ENCODE results near the gene ABRACL.

The ABRACL gene

DNA sequence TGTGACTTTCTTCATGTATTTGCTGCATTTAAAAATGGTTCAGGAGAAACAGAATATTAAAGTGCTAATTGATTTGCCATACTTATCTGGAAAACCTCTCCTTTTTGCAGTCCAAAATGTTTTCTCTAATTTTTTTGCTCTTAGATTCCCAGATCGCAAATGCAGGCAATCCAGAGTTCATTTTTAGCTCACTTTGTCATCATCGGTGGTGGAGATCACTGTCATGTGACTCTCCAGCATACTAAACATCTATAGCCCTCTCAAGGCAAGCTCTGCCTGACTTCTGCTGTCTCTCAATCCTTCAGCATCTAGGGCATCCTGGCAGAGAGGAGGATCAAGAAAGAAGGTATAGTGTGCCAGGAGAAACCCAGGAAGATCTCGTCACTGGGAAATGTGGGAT lies 24.8 kb downstream of the ABRACL start:
- Histone ChIP-seq H3K27ac (ENCODE audit: insufficient read depth in 1 of 2, low read depth in 1 of 2, low read length in 2 of 2, poor library complexity in 1 of 2, severe bottlenecking in 2 of 2) (no peak overlapping the region), H3K4me1 (ENCODE audit: control extremely low read depth in 1 of 4, control insufficient read depth in 4 of 4, insufficient read depth in 4 of 4, low read length in 3 of 4) (no peaks in the 10 kb centered on the region), H3K36me3 (ENCODE audit: control insufficient read depth in 4 of 4, insufficient read depth in 4 of 4, low read length in 3 of 4) (no peaks in the 10 kb centered on the region), H3K27me3 (replicated peaks in 2 of 5; ENCODE audit: control insufficient read depth in 4 of 5, insufficient read depth in 5 of 5, low read length in 4 of 5) (no peaks in the 10 kb centered on the region), H3K9me3 (ENCODE audit: control extremely low read depth in 1 of 5, control insufficient read depth in 4 of 5, insufficient read depth in 2 of 5, low read depth in 1 of 5, low read length in 4 of 5) (no peaks in the 10 kb centered on the region), H3K4me3 (ENCODE audit: control insufficient read depth in 1 of 7, extremely low read depth in 1 of 7, insufficient read depth in 4 of 7, low read depth in 2 of 7, low read length in 6 of 7) (no peak overlapping the region)
- 100% methylated on average over 2 of the region's 3 CpGs for WGBS (ENCODE audit: insufficient coverage)
- CTCF ChIA-PET, result interaction anchor here (1.0 to 1.7 kb wide), 2 partner anchors 9 to 13 kb away, joined by 3 to 5 read pairs; no protein-coding TSS in a partner anchor
- DNase-seq, result no peak
- POLR2A ChIA-PET, result no interaction called here

DNA sequence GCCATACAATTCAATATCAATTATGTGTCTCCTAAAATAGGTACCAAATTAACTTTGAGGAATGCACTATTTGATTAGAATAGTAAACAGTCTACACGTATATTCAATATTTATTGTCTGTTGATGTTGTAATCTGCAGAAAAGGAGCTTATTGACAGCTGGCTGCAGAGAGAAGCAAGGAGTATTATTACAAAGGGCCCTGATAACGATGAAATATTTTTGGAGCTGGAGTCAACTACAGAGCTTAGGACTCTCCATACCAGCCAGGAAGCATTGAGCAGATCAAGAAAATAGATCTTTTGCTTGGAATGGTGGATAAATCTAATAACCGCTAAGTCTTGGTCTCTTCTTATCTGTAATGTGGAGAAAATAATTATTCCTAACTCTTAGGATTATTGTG lies 25.5 kb downstream of the ABRACL start:
- 100% methylated on average over 1 of the region's 3 CpGs for WGBS (ENCODE audit: insufficient coverage)
- DNase-seq, result no peak
- Histone ChIP-seq H3K4me3 (ENCODE audit: control insufficient read depth in 1 of 7, extremely low read depth in 1 of 7, insufficient read depth in 4 of 7, low read depth in 2 of 7, low read length in 6 of 7) (no peak overlapping the region), H3K9me3 (ENCODE audit: control extremely low read depth in 1 of 5, control insufficient read depth in 4 of 5, insufficient read depth in 2 of 5, low read depth in 1 of 5, low read length in 4 of 5) (no peaks in the 10 kb centered on the region), H3K4me1 (ENCODE audit: control extremely low read depth in 1 of 4, control insufficient read depth in 4 of 4, insufficient read depth in 4 of 4, low read length in 3 of 4) (no peaks in the 10 kb centered on the region), H3K36me3 (ENCODE audit: control insufficient read depth in 4 of 4, insufficient read depth in 4 of 4, low read length in 3 of 4) (no peaks in the 10 kb centered on the region), H3K27ac (ENCODE audit: insufficient read depth in 1 of 2, low read depth in 1 of 2, low read length in 2 of 2, poor library complexity in 1 of 2, severe bottlenecking in 2 of 2) (no peak overlapping the region), H3K27me3 (replicated peaks in 2 of 5; ENCODE audit: control insufficient read depth in 4 of 5, insufficient read depth in 5 of 5, low read length in 4 of 5) (no peaks in the 10 kb centered on the region)
- POLR2A ChIA-PET, result no interaction called here
- CTCF ChIA-PET, result interaction anchor here (1.0 to 1.7 kb wide), 2 partner anchors 10 to 13 kb away, joined by 3 to 5 read pairs; no protein-coding TSS in a partner anchor

DNA sequence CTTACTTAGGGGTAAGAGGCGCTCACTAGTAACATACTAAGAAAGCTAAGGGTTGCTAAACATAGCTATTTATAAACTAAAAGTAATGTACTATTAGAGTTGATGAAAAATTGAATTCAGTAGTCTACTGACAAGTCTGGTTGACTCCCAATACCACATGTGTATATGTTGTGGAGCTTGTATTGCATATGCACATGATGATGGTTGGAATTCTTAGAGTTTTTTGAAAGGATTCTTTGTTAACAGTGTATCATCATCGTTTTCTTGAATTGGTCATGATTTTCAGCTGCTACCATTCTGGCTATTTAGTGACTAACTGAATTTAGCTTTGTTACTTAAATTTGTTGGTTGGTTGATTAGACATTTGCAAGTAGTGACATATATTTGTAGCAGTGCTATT lies 27.2 kb downstream of the ABRACL start:
- ChIA-PET POLR2A (no interaction called here), CTCF (interaction anchor here (1.0 to 1.1 kb wide), 2 partner anchors 13 to 625 kb away, joined by 3 read pairs; no protein-coding TSS in a partner anchor)
- DNase-seq, result no peak
- H3K27me3 ChIP-seq (replicated peaks in 2 of 5; ENCODE audit: control insufficient read depth in 4 of 5, insufficient read depth in 5 of 5, low read length in 4 of 5), result no peaks in the 10 kb centered on the region
- H3K9me3 ChIP-seq (ENCODE audit: control extremely low read depth in 1 of 5, control insufficient read depth in 4 of 5, insufficient read depth in 2 of 5, low read depth in 1 of 5, low read length in 4 of 5), result no peaks in the 10 kb centered on the region
- no peak overlapping the region for H3K4me3 ChIP-seq (ENCODE audit: control insufficient read depth in 1 of 7, extremely low read depth in 1 of 7, insufficient read depth in 4 of 7, low read depth in 2 of 7, low read length in 6 of 7)
- no peaks in the 10 kb centered on the region for H3K36me3 ChIP-seq (ENCODE audit: control insufficient read depth in 4 of 4, insufficient read depth in 4 of 4, low read length in 3 of 4)
- H3K27ac ChIP-seq (ENCODE audit: insufficient read depth in 1 of 2, low read depth in 1 of 2, low read length in 2 of 2, poor library complexity in 1 of 2, severe bottlenecking in 2 of 2), result no peak overlapping the region
- 100% methylated on average over 1 of the region's 2 CpGs for WGBS (ENCODE audit: insufficient coverage)
- H3K4me1 ChIP-seq (ENCODE audit: control extremely low read depth in 1 of 4, control insufficient read depth in 4 of 4, insufficient read depth in 4 of 4, low read length in 3 of 4), result no peaks in the 10 kb centered on the region

DNA sequence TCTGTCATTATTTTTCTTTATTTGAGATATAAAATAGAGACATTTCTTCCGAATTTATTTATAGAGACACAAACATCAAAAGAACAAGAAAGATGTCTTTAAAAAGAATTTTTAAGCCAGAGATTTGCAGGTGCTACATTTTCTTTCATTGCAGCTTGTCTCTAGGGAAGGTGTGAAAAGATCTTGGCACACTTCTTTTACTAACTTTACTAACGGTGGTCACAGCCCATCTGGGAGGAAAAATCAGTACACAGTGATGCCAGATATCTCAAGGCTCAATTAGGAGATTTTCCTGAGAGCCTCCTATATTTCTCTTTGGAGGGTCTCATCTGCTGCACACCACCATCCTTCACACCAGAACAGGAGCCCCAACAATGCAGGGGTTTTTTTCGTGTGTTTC lies 29.5 kb downstream of the ABRACL start:
- Histone ChIP-seq H3K27ac (ENCODE audit: insufficient read depth in 1 of 2, low read depth in 1 of 2, low read length in 2 of 2, poor library complexity in 1 of 2, severe bottlenecking in 2 of 2) (no peak overlapping the region), H3K9me3 (ENCODE audit: control extremely low read depth in 1 of 5, control insufficient read depth in 4 of 5, insufficient read depth in 2 of 5, low read depth in 1 of 5, low read length in 4 of 5) (no peaks in the 10 kb centered on the region), H3K27me3 (replicated peaks in 2 of 5; ENCODE audit: control insufficient read depth in 4 of 5, insufficient read depth in 5 of 5, low read length in 4 of 5) (no peaks in the 10 kb centered on the region), H3K36me3 (ENCODE audit: control insufficient read depth in 4 of 4, insufficient read depth in 4 of 4, low read length in 3 of 4) (no peaks in the 10 kb centered on the region), H3K4me3 (ENCODE audit: control insufficient read depth in 1 of 7, extremely low read depth in 1 of 7, insufficient read depth in 4 of 7, low read depth in 2 of 7, low read length in 6 of 7) (no peak overlapping the region), H3K4me1 (ENCODE audit: control extremely low read depth in 1 of 4, control insufficient read depth in 4 of 4, insufficient read depth in 4 of 4, low read length in 3 of 4) (no peaks in the 10 kb centered on the region)
- DNase-seq, result no peak
- ChIA-PET CTCF (no interaction called here), POLR2A (no interaction called here)
- WGBS (ENCODE audit: insufficient coverage), result 100% methylated on average over 1 of the region's 3 CpGs

DNA sequence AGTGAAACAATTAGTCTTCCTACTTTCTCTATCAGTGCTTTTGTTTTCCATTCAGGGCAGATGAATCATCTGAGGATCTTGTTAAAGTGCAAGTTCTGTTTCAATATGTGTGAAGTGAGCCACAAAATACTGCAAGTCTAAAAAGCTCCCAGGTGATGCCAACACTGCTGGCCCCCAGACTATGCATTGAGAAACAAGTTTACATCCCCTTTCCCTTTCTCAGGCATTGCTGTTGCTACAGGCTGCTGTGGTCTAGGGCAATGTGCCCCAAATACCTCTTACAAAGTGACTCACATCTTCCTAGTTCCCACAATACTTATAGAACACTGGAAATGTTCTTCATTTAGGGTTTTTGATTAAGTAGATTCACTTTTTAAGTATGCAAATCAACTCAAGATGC lies 31.8 kb downstream of the ABRACL start:
- ChIA-PET CTCF (no interaction called here), POLR2A (no interaction called here)
- DNase-seq, result peak in 2 of 3 donors; percentile 31 to 44

DNA sequence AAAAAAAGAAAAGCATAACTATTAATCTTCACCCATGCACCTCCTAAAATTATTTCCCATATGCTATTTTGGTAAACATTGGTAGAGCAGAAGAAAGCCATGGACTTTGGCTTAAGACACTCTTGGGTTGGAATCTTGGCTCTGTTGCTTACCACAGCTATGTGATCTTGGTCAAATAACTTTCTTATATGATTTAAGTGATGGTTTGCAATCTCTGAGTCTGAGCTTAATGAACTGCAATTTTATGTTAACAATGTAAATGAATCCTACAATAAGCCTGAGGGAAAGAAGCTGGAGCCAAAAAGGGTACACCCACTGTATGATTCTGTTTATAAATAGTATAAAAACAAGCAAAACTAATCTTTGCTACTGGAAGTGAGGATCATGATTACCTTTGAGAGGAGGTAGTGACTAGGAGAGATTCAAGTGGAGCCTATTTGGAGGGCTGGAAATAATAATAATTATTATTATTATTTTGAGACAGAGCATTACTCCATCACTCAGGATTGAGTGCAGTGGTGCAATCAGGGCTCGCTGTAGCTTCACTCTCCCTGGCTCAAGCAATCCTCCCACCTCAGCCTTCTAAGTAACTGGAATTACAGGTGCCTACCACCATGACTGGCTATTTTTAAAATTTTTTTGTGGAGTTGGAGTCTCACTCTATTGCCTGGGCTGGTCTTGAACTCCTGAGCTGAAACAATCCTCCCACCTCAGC lies 34.5 kb downstream of the ABRACL start:
- Histone ChIP-seq H3K4me3 (ENCODE audit: control insufficient read depth in 1 of 7, extremely low read depth in 1 of 7, insufficient read depth in 4 of 7, low read depth in 2 of 7, low read length in 6 of 7) (no peak overlapping the region), H3K36me3 (ENCODE audit: control insufficient read depth in 4 of 4, insufficient read depth in 4 of 4, low read length in 3 of 4) (no peaks in the 10 kb centered on the region), H3K27ac (ENCODE audit: insufficient read depth in 1 of 2, low read depth in 1 of 2, low read length in 2 of 2, poor library complexity in 1 of 2, severe bottlenecking in 2 of 2) (no peak overlapping the region), H3K27me3 (replicated peaks in 2 of 5; ENCODE audit: control insufficient read depth in 4 of 5, insufficient read depth in 5 of 5, low read length in 4 of 5) (no peaks in the 10 kb centered on the region), H3K9me3 (ENCODE audit: control extremely low read depth in 1 of 5, control insufficient read depth in 4 of 5, insufficient read depth in 2 of 5, low read depth in 1 of 5, low read length in 4 of 5) (no peaks in the 10 kb centered on the region), H3K4me1 (ENCODE audit: control extremely low read depth in 1 of 4, control insufficient read depth in 4 of 4, insufficient read depth in 4 of 4, low read length in 3 of 4) (no peaks in the 10 kb centered on the region)
- no peak for DNase-seq
- WGBS (ENCODE audit: insufficient coverage), result 100% methylated on average over 1 of the region's 1 CpG
- ChIA-PET CTCF (interaction anchor here (0.6 kb wide), 1 partner anchor 26 kb away, joined by 3 read pairs; no protein-coding TSS in a partner anchor), POLR2A (no interaction called here)

More for the DNA sequence above, 31.8 kb downstream of the ABRACL start:
- Histone ChIP-seq H3K9me3 (ENCODE audit: control extremely low read depth in 1 of 5, control insufficient read depth in 4 of 5, insufficient read depth in 2 of 5, low read depth in 1 of 5, low read length in 4 of 5) (no peaks in the 10 kb centered on the region), H3K27me3 (replicated peaks in 2 of 5; ENCODE audit: control insufficient read depth in 4 of 5, insufficient read depth in 5 of 5, low read length in 4 of 5) (no peaks in the 10 kb centered on the region), H3K4me3 (ENCODE audit: control insufficient read depth in 1 of 7, extremely low read depth in 1 of 7, insufficient read depth in 4 of 7, low read depth in 2 of 7, low read length in 6 of 7) (no peak overlapping the region), H3K27ac (ENCODE audit: insufficient read depth in 1 of 2, low read depth in 1 of 2, low read length in 2 of 2, poor library complexity in 1 of 2, severe bottlenecking in 2 of 2) (no peak overlapping the region), H3K4me1 (ENCODE audit: control extremely low read depth in 1 of 4, control insufficient read depth in 4 of 4, insufficient read depth in 4 of 4, low read length in 3 of 4) (no peaks in the 10 kb centered on the region), H3K36me3 (ENCODE audit: control insufficient read depth in 4 of 4, insufficient read depth in 4 of 4, low read length in 3 of 4) (no peaks in the 10 kb centered on the region)

DNA sequence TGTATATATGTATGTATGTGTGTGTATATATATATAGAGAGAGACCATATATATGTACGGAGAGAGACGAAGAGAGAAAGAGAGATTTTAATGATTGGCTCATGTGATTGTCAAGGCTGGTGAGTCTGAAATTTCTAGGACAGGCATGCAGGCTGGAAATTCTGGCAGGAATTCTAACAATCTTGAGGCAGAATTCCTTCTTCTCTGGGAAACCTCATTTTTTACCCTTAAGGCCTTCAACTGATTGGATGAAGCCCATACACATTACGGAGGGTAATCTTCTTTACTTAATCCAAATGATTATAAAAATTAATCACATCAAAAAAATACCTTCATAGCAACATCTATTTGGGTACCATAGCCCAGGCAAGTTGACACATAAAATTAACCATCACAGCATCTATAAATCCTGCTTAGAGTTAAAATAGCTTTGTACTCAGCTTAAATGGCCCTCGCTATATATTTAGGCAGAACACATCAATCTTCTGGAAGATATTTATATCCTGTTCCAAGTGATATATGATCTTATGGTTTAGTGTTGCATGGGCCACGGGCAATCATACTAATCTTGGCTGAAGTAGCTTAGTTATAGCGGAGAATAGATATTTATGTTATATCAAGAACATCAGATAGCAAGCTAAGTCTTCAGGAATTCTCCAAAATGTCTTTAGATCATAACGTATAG lies 36.6 kb downstream of the ABRACL start:
- Histone ChIP-seq H3K27me3 (replicated peaks in 2 of 5; ENCODE audit: control insufficient read depth in 4 of 5, insufficient read depth in 5 of 5, low read length in 4 of 5) (no peaks in the 10 kb centered on the region), H3K4me1 (ENCODE audit: control extremely low read depth in 1 of 4, control insufficient read depth in 4 of 4, insufficient read depth in 4 of 4, low read length in 3 of 4) (no peaks in the 10 kb centered on the region), H3K4me3 (ENCODE audit: control insufficient read depth in 1 of 7, extremely low read depth in 1 of 7, insufficient read depth in 4 of 7, low read depth in 2 of 7, low read length in 6 of 7) (no peak overlapping the region), H3K27ac (ENCODE audit: insufficient read depth in 1 of 2, low read depth in 1 of 2, low read length in 2 of 2, poor library complexity in 1 of 2, severe bottlenecking in 2 of 2) (no peak overlapping the region), H3K36me3 (ENCODE audit: control insufficient read depth in 4 of 4, insufficient read depth in 4 of 4, low read length in 3 of 4) (no peaks in the 10 kb centered on the region), H3K9me3 (ENCODE audit: control extremely low read depth in 1 of 5, control insufficient read depth in 4 of 5, insufficient read depth in 2 of 5, low read depth in 1 of 5, low read length in 4 of 5) (no peaks in the 10 kb centered on the region)
- ChIA-PET CTCF (no interaction called here), POLR2A (interaction anchor here (0.5 kb wide), 1 partner anchor 28 kb away, joined by 5 read pairs; no protein-coding TSS in a partner anchor)
- WGBS (ENCODE audit: insufficient coverage), result 100% methylated on average over 3 of the region's 7 CpGs
- no peak for DNase-seq

All from common myeloid progenitor, CD34-positive (primary cell).